ENCODE measurements around the gene INPP5B.
"Not testable (repeated sequence)": the region's sequence is repeated elsewhere in the genome, so short reads cannot be mapped to it uniquely, and the experiment has no call there.

The INPP5B gene

DNA sequence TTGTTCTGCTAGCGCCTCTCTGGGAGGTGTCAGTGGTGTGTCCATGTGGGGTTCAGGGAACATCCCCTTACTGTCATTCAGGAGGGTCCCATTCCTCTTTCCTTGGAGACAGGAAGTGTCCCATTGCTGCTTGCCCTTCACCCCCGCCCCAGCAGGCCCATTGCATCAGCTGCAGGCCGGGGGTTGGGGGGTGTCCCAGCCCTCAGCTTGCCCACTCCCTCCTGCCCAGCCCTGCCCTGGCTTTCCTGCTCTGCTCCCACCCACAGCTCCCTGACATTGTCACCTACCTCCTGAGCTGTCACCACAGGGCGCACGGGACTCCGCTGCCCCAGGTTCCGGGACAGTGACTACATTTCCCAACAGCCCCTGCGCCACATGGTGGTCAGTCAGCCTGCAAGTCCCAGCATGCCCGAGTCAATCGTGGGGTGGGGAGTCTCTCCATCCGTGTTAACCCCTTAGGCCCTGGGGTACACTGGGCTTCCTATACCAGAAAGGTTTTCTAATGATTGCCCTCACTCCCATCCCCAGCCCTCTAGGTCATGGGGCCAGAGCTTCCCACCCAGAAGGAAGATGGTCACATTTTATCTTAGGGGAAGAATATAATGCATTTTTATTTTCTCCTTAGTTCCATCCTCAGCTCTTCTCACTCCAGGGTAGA lies at the start of gene INPP5B:
TSS of gene INPP5B (minus strand) at position 351 of the 658 bp plus-strand sequence. CDS start 745 bp downstream, outside the sequence.
- DNase-seq (ENCODE audit: low spot score): peak; percentile 89

DNA sequence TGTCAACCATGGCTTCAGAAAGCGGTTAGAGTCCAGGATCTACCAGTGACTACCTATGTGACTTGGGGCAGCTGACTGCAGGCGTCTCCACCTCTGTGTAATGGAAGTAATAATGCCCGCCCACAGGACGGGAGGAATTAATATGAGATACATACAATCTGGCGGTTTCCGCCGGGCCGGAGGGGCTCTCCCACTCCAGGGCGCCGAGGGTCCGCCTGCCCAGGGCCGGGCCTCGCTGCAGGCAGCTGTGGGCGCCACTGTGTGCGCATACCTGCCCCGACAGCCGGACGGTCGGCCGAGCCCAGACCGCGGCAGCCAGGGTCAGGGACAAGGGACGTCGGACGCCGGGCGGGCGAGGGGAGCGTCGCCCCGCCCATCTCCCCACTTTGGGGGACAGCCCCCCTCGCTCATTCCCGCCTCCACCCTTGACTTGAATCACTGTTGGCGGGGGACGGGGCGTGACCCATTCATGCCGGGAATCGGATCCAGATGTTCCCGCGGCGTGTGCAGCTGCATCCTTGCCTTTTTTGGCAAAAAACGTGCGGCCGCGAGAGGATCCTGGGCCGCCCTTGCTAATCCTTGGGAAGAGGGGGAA lies 49.0 kb upstream of the INPP5B start:
- peak; percentile 79 for DNase-seq (ENCODE audit: low spot score)

DNA sequence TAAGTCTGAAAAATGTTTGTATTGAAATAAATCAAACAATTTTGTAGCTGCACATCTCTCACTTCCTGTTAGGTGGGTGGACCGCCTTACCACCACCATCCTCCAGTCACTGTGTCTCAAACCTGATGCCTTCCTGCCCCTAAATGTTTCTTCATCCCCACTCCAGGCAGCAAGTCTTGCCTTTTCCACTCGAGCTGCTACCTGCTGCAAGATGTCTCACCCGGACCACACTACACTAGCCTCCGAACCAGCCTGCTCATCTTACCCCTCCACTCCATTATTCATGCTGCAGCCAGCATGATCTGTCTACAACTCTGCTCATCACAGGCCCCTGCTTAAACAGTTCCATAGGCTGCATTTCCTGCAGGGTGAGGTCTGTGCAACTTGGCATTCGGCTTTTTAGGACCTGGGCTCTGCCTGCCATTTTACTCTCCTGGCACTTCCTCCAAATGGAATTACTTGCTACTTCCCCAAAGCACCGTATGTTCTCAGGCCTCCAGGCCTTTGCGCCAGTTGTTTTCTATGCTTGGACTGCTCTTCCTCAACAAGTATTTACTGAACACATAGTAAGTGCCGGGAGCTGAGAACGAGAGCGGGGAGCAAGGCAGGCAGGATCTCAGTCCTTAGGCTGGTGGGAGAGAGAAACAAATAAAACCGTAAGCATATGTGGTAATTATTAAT lies 48.2 kb upstream of the INPP5B start:
- no peak for DNase-seq (ENCODE audit: low spot score)

DNA sequence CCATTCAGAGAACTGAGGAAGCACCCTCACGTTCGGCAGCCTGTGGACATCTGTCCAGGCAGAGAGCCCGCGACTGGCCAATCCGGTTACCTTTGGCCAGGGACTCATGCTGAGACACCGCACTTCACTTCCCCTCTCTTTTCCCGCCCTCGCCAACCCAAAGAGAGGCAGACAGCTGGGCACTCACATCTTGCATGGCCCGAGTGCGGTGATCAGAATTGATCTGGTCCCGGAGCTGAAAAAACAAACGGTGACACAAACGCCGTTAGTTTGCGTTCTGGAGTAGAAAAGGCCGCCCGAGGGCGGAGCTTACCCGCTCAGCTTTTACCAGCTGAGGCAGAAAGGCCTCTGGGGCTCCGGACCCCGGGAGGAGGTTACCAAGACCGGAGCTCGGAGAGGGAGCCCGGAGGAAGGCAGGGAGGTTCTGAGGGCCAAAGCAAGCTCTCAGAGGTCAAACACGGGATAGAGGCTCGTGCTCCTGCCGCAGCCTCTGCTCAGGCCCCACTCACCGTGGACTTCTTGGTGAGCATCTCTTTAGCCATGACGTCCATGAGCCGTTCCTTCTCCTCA lies 42.6 kb upstream of the INPP5B start:
- DNase-seq (ENCODE audit: low spot score): peak; percentile 64

DNA sequence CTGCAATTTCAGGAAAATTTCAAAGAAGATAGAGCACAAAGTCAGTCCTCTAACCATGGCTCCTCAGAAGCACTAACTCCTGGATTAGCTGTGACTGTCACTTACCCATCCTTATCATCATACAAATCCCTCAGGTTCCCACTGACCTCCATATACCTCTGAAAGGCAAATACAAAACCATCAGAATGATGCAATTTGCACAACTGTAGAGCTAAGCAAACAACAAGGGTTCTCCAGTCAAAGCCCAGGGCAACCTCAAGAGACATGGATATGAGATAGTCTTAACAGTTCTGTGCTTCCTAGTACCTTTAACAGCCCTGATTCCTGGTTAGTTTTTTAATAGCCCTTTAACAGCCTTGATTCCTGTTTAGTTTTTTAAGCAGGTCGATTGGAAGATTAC lies 40.8 kb upstream of the INPP5B start:
- no peak for DNase-seq (ENCODE audit: low spot score)

DNA sequence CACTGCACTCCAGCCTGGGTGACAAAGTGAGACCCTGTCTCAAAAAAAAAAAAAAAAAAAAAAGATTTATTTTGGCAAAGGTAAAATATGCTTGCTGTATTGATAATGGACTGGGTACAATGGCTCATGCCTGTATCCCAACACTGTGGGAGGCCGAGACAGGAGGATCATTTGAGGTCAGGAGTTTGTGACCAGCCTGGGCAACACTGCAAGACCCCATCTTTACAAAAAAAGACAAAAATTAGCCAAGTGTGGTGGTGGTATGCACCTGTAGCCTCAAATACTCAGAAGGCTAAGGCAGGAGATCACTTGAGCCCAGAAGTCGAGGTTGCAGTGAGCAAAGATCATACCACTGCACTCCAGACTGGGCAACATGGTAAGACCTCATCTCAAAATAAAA lies 36.7 kb upstream of the INPP5B start:
- DNase-seq (ENCODE audit: low spot score): no peak

DNA sequence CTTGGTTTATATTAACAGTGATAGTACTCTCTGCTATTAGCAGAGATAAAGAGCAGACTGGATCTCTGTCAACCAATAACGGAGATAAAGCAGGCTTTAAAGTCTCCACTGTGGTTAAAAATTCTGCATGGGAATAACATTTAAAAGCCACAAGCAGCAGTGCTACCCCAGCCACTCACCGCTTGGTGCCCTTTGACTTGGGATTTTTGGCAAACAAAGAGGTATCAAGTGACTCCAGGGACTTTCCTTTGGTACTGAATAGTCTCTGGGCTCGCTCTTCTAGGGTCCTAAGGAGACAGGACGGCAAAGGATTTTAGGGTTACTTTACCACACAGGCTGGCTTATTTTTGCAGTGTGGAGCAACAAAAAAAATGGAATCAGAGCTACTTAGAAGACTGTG lies 31.7 kb upstream of the INPP5B start:
- DNase-seq (ENCODE audit: low spot score): no peak

DNA sequence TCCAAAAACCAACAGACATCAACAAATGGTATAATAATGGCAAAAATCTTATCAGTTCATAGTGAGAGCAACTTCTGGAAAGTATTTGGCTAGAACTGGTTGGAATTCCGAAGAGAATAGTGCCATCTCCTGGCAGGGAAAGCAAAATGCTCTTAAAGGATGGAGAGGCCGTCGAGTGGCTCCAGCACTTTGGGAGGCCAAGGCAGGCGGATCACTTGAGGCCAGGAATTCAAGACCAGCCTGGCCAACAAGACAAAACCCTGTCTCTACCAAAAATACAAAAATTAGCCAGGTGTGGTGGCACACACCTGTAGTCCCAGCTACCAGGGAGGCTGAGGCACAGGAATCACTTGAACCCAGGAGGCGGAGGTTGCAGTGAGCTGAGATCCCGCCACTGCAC lies 28.2 kb upstream of the INPP5B start:
- DNase-seq (ENCODE audit: low spot score): not testable (repeated sequence)

DNA sequence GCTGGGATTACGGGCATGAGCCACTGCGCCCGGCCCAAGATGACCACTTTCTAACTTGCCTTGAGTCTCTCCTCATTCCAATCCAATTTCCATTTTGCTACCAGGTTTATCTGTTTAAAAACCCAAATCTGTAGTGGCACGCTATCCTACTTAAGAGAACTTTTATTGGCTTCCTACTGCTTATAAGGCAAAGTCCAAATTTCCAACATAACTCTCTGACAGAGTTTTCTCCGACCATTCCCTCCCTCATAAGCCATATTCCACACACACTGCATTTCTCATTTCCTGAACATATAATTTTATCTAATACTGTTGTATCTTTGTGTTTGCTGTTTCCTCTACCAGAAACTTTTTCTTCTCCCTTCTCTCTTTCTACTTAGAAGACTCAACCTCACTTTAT lies 27.7 kb upstream of the INPP5B start:
- no peak for DNase-seq (ENCODE audit: low spot score)

DNA sequence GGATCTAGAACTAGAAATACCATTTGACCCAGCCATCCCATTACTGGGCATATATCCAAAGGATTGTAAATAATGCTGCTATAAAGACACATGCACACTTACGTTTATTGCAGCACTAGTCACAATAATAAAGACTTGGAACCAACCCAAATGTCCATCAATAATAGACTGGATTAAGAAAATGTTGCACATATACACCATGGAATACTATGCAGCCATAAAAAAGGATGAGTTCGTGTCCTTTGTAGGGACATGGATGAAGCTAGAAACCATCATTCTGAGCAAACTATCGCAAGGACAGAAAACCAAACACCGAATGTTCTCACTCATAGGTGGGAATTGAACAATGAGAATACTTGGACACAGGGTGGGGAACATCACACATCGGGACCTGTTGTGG lies 26.8 kb upstream of the INPP5B start:
- DNase-seq (ENCODE audit: low spot score): not testable (repeated sequence)

DNA sequence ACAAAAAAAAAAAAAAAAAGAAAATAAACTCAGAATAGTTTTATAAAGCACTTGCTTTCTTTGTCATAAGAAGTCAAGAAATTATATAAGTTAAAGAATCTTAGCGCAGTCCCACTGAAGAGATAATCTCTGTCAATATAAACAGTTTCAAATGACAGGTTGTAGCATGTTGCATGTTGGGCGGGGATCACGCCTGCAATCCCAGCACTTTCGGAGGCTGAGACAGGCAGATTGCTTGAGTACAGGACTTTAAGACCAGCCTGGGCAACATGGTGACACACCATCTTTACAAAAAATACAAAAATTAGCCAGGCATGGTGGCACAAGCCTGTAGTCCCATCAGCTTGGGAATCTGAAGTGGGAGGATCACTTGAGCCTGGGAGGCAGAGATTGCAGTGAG lies 18.4 kb upstream of the INPP5B start:
- DNase-seq (ENCODE audit: low spot score): no peak

DNA sequence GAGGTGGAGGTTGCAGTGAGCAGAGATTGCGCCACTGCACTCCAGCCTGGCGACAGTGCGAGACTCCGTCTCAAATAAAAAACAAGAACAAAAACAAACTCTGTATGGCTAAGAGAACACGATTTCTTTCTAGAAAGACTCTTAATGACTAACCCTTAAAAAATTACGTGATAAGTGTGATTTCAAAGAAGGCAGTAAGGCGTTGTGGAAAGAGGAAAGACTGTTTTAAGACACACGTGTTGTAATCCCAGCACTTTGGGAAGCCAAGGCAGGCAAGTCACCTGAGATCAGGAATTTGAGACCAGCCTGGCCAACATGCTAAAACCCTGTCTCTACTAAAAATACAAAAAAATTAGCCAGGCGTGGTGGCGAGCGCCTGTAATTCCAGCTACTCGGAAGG lies 17.3 kb upstream of the INPP5B start:
- DNase-seq (ENCODE audit: low spot score): not testable (repeated sequence)

DNA sequence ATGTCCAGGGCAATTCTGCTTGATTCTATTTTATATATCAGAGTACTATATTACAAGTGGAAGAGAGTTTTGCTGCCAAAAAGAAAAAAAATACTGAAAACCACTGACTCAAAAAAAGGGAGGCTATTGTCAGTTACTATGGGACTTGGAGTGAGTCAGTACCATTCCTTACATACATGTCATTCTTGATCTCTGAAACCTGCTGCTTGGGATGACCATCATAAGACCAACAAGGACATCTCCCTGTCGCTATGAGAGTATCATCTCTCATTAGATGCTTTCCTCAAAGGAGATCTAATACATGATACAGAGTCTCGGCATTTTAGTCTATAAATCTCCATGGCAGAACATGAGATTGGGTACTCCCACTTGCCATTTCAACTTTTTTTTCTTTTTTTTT lies 11.8 kb upstream of the INPP5B start:
- DNase-seq (ENCODE audit: low spot score): no peak

DNA sequence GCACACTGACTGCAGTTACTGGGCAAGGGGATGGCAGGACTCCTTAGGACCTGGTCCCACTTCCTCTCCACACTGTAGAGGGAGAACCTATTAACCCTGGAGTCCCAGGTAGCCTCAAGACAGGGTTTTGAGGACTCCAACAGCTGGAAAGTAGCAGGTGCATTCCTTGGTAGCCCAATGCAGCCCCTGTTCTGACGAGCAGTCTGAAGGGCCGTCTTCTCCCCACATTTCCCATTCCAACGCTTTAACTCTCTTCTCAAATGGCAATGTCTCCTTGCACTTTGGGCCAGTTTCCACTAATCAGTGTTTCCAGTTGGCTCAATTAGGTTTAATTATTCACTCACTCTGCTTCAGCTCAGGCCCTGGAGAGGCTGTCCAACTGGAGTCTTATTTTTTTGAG lies 8.8 kb upstream of the INPP5B start:
- no peak for DNase-seq (ENCODE audit: low spot score)

DNA sequence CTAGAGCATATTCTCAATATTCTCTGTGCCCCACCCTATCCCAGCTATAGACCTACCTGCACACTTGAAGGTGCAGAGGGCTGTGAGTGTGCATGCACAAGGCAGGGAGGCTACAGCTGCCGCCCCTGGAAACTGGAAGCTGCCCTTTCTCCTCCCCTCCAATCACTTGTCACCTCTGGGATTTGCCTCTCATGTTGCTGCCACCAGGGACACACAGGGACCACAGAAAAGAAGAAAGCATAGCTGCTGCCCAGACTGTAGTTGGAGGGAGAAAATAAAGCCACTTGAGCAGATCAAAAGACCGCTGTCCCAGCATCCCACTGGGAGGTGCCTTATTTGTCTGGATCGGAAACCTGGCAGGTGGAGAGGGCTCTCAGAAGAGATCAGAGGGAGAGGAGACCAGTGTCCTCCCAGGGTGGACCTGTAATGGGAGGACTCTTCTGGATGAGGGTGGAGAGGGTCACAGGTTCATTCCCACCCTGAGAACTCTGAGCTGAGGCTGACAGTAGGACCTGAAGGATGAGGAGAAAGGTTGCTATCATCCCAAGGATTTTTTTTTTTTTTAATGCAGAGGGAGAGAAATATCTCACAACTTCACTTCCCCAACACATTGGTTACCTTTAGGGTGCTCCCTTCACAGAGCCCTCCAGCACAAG lies 7.6 kb upstream of the INPP5B start:
- DNase-seq (ENCODE audit: low spot score): peak; percentile 47

DNA sequence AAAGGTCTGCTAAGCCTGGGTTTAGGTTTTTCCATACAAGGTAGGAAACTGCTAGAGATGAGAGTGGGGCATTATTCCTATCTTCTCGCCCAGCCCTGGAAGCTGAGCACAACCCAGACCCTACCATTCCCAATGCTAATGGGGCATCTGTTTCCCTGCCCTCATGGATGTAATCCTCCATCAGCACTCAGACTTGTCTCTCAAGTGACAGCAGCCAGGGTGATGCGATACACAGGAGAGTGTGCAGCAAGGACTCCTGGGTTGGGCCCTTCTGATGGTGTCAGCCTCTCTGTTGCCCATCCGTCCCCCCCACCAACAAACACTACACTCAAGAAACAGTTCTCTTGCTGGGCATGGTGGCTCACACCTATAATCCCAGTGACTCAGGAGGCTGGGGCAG lies 5.9 kb upstream of the INPP5B start:
- DNase-seq (ENCODE audit: low spot score): no peak

DNA sequence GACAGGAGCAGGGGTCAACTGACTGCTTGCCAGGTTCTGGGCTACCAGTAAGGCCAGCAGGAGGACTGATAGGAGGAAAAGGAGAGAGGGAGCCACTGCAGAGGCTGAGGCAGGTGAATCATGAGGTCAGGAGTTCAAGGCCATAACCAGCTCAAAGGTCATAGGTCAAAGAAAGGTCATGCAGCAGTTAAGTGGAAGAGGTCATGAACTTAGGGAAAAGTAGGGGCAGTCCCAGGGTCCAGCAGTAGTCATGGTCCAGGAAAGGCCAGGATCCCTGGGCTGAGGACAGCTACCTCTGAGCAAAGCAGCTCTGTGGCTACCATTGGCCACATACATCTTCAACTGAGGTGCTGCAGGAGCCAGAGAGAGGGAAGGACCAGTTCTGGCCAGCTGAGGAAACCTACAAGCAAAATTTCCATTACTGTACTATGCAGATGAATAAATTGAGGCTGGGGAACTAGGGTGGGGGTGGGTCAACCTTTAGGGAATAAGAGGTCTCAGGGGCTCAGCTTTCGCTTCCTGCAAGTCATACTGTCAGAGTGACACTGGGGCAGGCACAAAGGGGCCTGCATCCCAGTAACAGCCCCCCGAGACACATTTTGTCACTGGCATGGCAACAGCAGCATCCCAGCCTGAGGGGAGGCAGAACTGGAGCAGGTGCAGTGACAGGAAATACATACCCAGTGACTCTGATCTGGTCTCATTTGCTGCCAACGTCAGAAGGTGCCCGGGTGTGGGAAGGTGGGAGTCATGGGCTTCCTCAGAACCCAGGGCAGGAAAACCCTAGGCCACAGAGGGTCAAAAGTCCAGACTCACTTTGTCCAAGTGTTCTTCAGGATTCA lies 5.2 kb upstream of the INPP5B start:
- no peak for DNase-seq (ENCODE audit: low spot score)

DNA sequence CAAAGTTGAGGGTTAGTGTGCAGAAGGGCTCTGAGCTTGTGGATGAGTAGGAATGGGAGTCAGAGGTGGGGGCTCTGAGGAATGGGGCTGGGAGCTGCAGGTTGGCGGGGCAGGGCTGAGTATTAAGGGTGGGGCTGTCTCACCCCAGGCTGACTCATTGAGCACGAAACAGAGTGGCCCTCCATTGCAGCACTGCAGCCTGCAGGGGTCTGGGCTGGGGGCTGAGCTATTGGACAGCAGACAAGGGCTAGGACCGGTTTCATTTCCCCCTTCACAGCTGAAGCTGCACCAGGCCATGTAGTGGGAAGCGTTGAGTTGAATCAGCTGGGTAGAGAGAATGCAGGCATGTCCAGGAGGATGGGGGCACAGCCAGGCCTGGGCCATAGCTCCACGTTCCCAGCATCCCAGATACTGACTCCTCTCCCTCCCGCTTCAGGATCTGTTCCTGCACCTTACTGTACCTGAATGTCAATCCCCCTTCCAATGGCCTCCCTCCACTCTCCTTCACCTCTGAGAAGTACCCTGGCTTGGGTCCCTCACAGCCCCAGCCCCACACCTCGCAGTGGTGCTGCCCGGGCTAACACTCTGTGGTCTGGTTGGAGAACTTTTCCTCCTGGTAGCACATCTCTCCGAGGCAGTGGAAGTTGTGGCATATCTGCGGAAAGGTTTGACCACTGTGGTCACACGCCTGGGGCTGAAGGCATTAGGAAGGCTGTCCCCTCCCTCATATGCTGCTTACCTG lies 4.4 kb upstream of the INPP5B start:
- DNase-seq (ENCODE audit: low spot score): peak; percentile 38

DNA sequence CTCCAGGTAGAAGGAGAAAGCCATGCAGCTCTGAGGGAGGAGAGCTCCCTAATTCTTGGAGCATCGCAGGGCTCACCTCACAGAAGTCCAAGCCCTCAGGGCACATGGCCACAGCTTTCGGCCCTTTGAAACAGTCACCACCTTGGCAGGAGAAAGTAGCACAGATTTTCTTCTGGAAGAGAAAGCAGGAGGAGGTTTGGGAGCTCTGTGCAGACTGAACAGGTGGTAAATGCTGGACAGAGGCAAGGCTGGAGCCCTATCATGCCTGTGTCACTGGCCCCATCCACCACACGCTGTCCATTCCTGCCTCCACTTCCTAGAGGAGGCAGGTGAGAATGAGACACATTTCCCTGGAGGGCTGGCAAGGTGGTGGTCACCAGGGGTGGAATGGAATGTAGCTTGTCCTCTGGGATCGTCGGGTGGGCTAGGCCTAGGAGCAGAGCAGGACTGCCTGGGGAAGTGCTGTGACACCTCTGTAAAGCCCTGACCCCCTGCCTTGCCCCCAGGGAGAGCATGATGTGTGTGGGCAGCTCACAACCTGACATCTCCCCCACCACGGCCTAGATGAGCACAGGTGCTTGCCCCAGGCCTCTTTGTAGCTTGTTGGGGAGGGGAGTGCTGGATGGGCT lies 2.8 kb upstream of the INPP5B start:
- DNase-seq (ENCODE audit: low spot score): no peak

DNA sequence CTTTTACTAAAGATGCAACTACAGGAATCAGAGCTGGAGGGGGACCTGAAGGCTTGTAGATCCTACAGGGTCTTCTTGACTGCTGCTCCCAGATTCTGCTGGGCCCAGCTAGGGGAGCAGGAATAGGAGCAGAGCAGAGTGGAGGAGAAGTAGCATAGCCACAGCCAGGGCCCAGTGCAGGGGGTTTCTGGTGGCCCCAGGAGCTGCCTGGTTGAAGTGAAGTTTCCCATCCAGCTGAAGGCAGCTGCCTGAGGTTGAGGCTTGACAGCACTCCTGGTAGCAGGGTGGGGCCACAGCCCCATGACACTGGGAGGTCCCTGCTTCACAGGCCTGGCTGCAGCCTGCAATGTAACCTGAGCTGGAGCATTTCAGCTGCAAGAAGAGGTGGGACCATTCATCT lies 2.0 kb upstream of the INPP5B start:
- no peak for DNase-seq (ENCODE audit: low spot score)

DNA sequence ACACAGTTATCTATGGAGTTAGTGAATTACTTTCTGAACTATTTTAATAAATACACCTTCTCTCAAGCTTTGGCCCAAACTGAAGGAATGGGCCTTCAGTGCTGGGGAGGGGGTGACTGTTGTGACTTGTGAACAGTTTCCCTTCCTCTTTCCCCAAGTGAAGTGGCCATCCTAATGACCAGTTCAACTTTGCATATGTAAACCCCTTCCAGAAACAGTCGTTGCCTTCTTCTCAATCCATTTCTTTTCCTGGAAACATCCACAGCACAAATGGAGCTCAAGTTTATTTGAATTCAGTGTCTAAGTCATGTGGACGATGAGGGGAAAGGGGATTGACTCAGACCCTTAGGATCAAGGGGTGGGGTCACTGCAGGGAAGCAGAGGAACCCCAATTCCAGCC lies 1.3 kb upstream of the INPP5B start:
- DNase-seq (ENCODE audit: low spot score): no peak

All from ecto neural progenitor cell (in vitro differentiated cells).